ENCODE data around the gene MBD6. TPM values are rescaled to one million over a fixed set of nuclear protein-coding genes. Genes with fewer than 3 reads are reported as not detected.

Gene MBD6
- total RNA-seq, 1 donor from 2014 or later, result 85.8 TPM

DNA sequence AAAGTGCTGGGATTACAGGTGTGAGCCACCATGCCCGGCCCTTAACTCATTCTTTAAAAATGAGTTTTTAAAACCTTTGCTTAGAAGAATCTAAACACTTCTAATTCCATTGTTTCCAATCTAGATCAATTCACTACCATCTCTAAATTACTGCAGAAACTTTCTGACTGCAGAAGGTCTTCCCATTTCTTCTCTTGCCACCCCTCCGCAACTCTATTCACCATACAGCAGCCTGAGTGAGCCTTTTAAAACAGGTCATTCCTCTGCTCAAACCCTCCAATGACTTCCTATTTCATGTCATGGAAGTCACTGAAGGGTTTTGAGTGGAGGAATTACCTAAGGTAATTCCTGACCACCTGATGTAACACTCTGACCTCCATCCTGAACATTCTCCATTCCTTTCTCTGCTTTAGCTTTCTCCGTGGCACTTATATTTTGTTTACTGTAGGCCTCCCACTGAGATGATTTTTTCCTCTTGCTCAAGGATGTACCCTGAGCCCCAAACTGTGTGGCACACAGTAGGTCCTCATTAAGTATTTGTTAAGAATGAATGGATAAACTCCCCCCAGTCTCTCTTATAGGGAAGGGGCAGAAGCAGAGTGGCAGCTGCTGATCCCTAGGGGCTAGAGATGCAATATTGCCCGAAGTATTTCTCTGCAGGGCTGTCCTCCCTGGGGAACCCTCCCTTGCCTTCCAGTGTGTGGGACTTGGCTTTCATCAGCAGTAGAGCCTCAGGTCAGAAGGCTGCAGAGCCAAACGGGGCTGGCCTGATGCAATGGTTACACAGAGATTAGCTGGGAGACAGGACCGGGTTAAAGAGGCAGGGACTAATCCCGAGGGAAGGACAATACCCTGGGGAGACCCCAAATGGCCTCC, 3.5 kb upstream of the MBD6 start:
- ATAC-seq, result no peak
- peaks cover 45% of the 10 kb centered on the region for H3K4me1 ChIP-seq
- intact Hi-C loops (cut with DNase I), result no loop called here

DNA sequence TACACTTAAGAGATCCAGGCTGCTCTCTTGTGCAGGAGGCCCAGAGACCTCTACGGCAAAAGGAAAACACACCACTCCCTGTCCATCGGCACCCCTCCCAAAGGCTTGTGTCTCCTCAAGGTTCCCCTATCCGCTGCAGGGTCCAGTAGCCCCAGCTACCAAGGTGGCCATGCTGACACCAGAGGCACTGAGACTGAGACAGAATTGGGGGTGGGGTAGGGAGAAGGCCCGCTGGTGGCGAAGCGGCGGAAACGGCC, 2.9 kb upstream of the MBD6 start:
- H3K36me3 ChIP-seq, result peaks cover 43% of the 10 kb centered on the region
- ATAC-seq (no peak), DNase-seq (no peak)
- no peaks in the 10 kb centered on the region for H3K27me3 ChIP-seq
- TF ChIP-seq, protein P1, sequence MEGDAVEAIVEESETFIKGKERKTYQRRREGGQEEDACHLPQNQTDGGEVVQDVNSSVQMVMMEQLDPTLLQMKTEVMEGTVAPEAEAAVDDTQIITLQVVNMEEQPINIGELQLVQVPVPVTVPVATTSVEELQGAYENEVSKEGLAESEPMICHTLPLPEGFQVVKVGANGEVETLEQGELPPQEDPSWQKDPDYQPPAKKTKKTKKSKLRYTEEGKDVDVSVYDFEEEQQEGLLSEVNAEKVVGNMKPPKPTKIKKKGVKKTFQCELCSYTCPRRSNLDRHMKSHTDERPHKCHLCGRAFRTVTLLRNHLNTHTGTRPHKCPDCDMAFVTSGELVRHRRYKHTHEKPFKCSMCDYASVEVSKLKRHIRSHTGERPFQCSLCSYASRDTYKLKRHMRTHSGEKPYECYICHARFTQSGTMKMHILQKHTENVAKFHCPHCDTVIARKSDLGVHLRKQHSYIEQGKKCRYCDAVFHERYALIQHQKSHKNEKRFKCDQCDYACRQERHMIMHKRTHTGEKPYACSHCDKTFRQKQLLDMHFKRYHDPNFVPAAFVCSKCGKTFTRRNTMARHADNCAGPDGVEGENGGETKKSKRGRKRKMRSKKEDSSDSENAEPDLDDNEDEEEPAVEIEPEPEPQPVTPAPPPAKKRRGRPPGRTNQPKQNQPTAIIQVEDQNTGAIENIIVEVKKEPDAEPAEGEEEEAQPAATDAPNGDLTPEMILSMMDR (IDR thresholded peaks at IDR 0.05), result no peak
- H3K4me3 ChIP-seq, result peak overlapping the region; percentile 94
- H3K27ac ChIP-seq, result peak overlapping the region; percentile 90
- no peaks in the 10 kb centered on the region for H3K9me3 ChIP-seq
- intact Hi-C loops (cut with DNase I), result no loop called here
- peaks cover 51% of the 10 kb centered on the region for H3K4me1 ChIP-seq

More for the DNA sequence above, 3.5 kb upstream of the MBD6 start:
- Histone ChIP-seq H3K4me3 (peak overlapping the region; percentile 94), H3K27me3 (no peaks in the 10 kb centered on the region), H3K27ac (peak overlapping the region; percentile 90), H3K9me3 (no peaks in the 10 kb centered on the region), H3K36me3 (peaks cover 43% of the 10 kb centered on the region)
- TF ChIP-seq, protein P1 (IDR thresholded peaks at IDR 0.05), result no peak
- no peak for DNase-seq

DNA sequence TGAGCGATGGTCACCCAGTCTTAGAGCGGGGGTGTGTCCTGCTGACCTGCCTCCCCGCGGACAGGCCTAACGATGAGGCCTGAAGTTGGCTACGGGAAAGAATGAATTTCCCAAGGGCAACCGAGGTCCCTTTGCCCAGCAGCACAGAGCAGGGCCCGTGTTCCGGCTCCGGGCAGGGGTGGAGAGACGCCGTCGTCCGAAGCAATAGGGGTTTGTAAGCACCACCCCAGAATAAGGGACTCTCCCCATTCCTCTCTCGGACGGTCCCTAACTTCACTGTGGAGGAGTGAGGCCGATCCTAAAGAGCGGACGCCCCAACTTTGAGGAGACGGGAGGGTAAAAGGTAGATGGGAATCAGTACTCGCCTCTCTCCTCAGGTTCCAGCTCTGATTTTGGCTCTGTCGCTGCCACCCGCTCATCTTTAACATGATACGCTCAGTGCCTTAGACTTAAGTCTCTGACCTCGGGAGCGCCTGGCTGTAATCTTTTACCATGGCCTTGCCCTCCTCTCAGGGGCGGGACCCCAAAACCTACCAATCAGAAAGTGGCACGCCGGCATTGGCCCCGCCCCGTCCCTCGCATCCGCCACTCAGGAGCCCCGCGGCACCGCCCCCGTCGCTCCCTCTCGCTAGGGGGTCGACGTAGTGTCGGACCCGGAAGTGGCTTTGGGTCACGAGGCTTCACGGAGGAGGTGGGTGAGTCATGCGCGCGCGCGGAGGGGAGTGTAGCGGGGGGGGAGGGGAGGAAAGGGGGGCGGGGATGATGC, 2.4 kb upstream of the MBD6 start, which contains the start of gene DDIT3:
DDIT3 (minus strand) TSS at position 462 of the 766 bp plus-strand sequence. CDS start 3,108 bp downstream, outside the sequence.
- H3K4me3 ChIP-seq, result peak within 1 kb of the TSS; percentile 94
- peaks cover 43% of the 10 kb centered on the region for H3K36me3 ChIP-seq
- peak; percentile 100 for DNase-seq
- intact Hi-C loops (cut with DNase I), result no loop called here
- H3K27ac ChIP-seq, result peak within 1 kb of the TSS; percentile 90
- peak; percentile 87 for ATAC-seq
- peaks cover 56% of the 10 kb centered on the region for H3K4me1 ChIP-seq
- no peaks in the 10 kb centered on the region for H3K27me3 ChIP-seq
- no peaks in the 10 kb centered on the region for H3K9me3 ChIP-seq
- TF ChIP-seq, protein P1 (IDR thresholded peaks at IDR 0.05), result no peak

DNA sequence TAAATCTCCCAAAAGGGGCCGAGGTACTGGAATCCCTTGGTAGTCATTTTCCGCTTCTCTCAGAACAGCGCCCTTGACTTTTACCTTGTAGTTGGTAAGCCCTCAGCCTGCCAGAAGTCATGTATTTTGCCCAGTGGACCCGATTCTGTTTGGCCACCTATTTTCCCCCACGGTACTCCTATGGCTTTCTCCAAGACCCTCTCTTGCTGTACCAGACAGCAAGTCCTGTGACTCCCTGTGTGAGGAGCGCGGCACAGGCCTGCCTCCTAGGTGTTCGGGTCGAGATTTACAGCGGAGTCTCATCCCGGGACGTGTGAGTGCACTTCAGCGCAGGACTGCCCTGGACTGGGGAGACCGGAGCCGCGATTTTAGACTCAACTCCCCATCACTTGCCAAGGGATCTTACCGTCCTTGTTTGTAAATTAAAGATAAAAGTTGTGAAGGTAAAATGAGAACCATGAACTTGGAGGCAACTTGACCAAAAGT, 1.1 kb upstream of the MBD6 start:
- H3K9me3 ChIP-seq, result no peaks in the 10 kb centered on the region
- no peaks in the 10 kb centered on the region for H3K27me3 ChIP-seq
- H3K27ac ChIP-seq, result peak overlapping the region; percentile 89
- intact Hi-C loops (cut with DNase I), result no loop called here
- ATAC-seq (no peak), DNase-seq (peak; percentile 77)
- peaks cover 42% of the 10 kb centered on the region for H3K36me3 ChIP-seq
- H3K4me3 ChIP-seq, result peak overlapping the region; percentile 74
- TF ChIP-seq, protein P1 (IDR thresholded peaks at IDR 0.05), result no peak
- peaks cover 58% of the 10 kb centered on the region for H3K4me1 ChIP-seq

DNA sequence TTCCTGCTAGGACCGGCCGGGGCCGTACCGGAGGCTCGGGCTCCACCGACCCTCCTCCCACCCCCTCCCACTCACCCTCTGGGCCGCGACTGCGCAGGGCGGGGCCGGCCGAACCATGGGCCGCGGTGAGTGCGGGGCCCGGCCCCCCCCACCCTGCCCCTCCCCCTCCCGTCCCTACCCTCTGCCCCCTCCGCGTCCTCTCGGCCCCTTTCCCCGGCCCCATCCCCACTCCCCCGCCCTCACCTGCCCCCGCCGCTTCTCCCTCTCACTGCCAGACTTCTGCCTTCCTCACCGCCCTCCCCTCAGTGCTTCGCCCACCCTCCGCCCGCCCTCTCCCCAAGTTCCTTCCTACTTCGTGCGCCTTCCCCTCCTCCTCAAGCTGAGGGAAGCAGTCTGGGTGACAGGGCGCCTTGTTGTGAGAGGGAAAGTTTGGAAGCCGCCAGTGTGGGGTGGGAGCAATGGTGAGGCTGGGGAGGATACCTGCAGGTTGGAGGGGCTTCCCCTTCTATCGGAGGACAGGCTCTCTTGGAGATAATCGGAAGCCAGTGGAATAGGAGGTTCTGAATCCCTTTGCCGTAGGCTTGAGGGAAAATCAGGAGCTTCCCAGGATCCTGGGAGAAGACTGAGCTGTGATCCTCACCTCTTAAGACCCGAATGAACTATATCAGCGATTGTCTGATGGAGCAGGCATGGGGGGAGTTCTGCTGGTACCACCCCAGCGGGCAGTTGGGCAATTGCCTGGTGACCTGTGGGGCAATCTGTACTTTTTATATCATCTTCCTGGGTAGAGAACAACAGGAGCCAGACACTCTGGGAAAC, 472 bp downstream of the MBD6 start:
- Histone ChIP-seq H3K27ac (peak overlapping the region; percentile 89), H3K36me3 (peaks cover 42% of the 10 kb centered on the region), H3K4me3 (peak overlapping the region; percentile 74), H3K4me1 (peaks cover 45% of the 10 kb centered on the region), H3K27me3 (no peaks in the 10 kb centered on the region), H3K9me3 (no peaks in the 10 kb centered on the region)
- ATAC-seq (peak; percentile 12), DNase-seq (peak; percentile 89)
- intact Hi-C loops (cut with DNase I), result no loop called here
- TF ChIP-seq, protein P1 (IDR thresholded peaks at IDR 0.05), result no peak

Data from upper lobe of right lung (tissue), 1 donor.